ENCODE results near the gene NUP93.

NUP93 gene

GRCh38 chr16:56755038-56755437 is 25.1 kb downstream of the NUP93 start:
- DNase-seq (no peak), ATAC-seq (ENCODE audit: insufficient read depth, low read depth) (no peak)
- Histone ChIP-seq H3K27ac (ENCODE audit: low read length) (no peak overlapping the region), H3K79me2 (ENCODE audit: insufficient read depth, low read length) (peaks cover 82% of the 10 kb centered on the region), H3K4me2 (ENCODE audit: insufficient read depth, low read length) (no peak overlapping the region), H3K4me3 (ENCODE audit: low read depth in 1 of 2, low read length in 2 of 2) (no peak overlapping the region), H3K9me3 (ENCODE audit: insufficient read depth, low read length, severe bottlenecking) (peaks cover 13% of the 10 kb centered on the region), H3K36me3 (ENCODE audit: insufficient read depth, low read length) (peaks cover 71% of the 10 kb centered on the region), H3K27me3 (ENCODE audit: insufficient read depth, low read length, poor library complexity) (no peaks in the 10 kb centered on the region), H4K20me1 (ENCODE audit: insufficient read depth, low read length) (peaks cover 5% of the 10 kb centered on the region; the same call in 1 of the 2 replicates), H3K4me1 (ENCODE audit: insufficient read depth, low read length) (no peaks in the 10 kb centered on the region), H3K9ac (ENCODE audit: low read depth, low read length) (no peak overlapping the region), H2AFZ (ENCODE audit: low read depth, low read length) (no peak overlapping the region)
- no peak for TF ChIP-seq EZH2 (IDR thresholded peaks at IDR 0.05; ENCODE audit: borderline replicate concordance, low read depth, low read length, severe bottlenecking)

DNA sequence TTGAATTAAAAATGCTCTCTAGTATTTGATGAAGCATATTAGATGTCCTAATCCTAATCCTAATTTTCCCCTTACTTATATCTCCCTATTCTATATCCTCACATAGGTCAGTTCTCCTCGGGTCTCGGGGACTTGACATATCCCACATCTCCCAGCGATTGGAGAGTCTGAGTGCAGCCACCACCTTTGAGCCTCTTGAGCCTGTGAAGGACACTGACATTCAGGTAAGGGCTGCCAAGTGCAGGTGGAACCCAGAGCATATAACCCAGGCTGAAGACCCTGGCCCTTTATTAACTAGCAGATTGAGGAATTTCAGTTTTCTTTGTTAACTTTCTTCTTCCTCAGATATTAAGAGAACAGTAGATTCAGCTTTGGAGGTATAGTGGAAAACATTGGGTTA is 28.5 kb downstream of the NUP93 start:
- Histone ChIP-seq H3K36me3 (ENCODE audit: insufficient read depth, low read length) (peaks cover 71% of the 10 kb centered on the region), H3K4me3 (ENCODE audit: low read depth in 1 of 2, low read length in 2 of 2) (no peak overlapping the region), H3K4me1 (ENCODE audit: insufficient read depth, low read length) (no peaks in the 10 kb centered on the region), H3K4me2 (ENCODE audit: insufficient read depth, low read length) (no peak overlapping the region), H3K27ac (ENCODE audit: low read length) (no peak overlapping the region), H3K79me2 (ENCODE audit: insufficient read depth, low read length) (peaks cover 60% of the 10 kb centered on the region), H3K9ac (ENCODE audit: low read depth, low read length) (no peak overlapping the region), H4K20me1 (ENCODE audit: insufficient read depth, low read length) (peaks cover 5% of the 10 kb centered on the region; the same call in 1 of the 2 replicates), H3K27me3 (ENCODE audit: insufficient read depth, low read length, poor library complexity) (no peaks in the 10 kb centered on the region), H3K9me3 (ENCODE audit: insufficient read depth, low read length, severe bottlenecking) (peaks cover 11% of the 10 kb centered on the region), H2AFZ (ENCODE audit: low read depth, low read length) (no peak overlapping the region)
- no peak for ATAC-seq (ENCODE audit: insufficient read depth, low read depth)
- TF ChIP-seq, protein P1, sequence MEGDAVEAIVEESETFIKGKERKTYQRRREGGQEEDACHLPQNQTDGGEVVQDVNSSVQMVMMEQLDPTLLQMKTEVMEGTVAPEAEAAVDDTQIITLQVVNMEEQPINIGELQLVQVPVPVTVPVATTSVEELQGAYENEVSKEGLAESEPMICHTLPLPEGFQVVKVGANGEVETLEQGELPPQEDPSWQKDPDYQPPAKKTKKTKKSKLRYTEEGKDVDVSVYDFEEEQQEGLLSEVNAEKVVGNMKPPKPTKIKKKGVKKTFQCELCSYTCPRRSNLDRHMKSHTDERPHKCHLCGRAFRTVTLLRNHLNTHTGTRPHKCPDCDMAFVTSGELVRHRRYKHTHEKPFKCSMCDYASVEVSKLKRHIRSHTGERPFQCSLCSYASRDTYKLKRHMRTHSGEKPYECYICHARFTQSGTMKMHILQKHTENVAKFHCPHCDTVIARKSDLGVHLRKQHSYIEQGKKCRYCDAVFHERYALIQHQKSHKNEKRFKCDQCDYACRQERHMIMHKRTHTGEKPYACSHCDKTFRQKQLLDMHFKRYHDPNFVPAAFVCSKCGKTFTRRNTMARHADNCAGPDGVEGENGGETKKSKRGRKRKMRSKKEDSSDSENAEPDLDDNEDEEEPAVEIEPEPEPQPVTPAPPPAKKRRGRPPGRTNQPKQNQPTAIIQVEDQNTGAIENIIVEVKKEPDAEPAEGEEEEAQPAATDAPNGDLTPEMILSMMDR (IDR thresholded peaks at IDR 0.05; ENCODE audit: borderline replicate concordance, extremely low read depth, low read length, poor library complexity, severe bottlenecking): no peak
- no peak for TF ChIP-seq EZH2 (IDR thresholded peaks at IDR 0.05; ENCODE audit: borderline replicate concordance, low read depth, low read length, severe bottlenecking)
- no peak for DNase-seq

GRCh38 chr16:56758930-56759329 is 29.0 kb downstream of the NUP93 start:
- no peak for ATAC-seq (ENCODE audit: insufficient read depth, low read depth)
- no peaks in the 10 kb centered on the region for H3K4me1 ChIP-seq (ENCODE audit: insufficient read depth, low read length)

DNA sequence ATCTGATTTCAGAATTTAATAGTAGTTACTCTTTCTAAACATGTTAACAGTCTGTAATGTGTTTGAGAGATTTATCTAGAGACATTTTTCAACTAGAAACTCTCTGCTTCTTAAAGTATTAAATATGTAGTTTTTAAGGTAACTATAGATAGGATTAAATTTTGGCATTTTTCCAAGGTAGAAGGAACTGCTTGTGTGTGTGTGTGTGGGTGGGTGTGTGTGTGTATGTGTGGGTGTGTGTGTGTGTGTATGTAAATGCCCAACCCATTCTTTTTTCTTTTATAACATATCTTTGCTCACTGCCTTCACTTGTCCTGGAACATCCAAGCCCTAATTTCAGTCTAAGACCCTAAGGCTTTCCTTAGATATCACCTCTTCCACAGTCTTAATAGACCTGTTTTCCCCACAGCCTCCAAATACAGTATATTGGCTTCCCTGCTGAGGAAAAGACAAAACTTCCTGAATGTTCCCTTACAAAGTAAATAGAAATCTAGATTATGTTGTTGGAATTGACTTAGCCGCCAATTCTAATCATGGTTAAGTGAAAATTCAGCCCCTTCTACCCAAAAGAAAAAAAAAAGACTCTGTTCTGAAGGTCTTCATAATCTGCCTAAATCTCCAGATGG is 33.5 kb downstream of the NUP93 start:
- Histone ChIP-seq H3K4me3 (ENCODE audit: low read depth in 1 of 2, low read length in 2 of 2) (no peak overlapping the region), H3K4me2 (ENCODE audit: insufficient read depth, low read length) (no peak overlapping the region), H3K36me3 (ENCODE audit: insufficient read depth, low read length) (peaks cover 75% of the 10 kb centered on the region), H3K27ac (ENCODE audit: low read length) (no peak overlapping the region), H3K4me1 (ENCODE audit: insufficient read depth, low read length) (no peaks in the 10 kb centered on the region), H2AFZ (ENCODE audit: low read depth, low read length) (no peak overlapping the region), H3K9me3 (ENCODE audit: insufficient read depth, low read length, severe bottlenecking) (no peaks in the 10 kb centered on the region), H3K27me3 (ENCODE audit: insufficient read depth, low read length, poor library complexity) (no peaks in the 10 kb centered on the region), H4K20me1 (ENCODE audit: insufficient read depth, low read length) (peaks cover 5% of the 10 kb centered on the region; the same call in 1 of the 2 replicates), H3K9ac (ENCODE audit: low read depth, low read length) (no peak overlapping the region), H3K79me2 (ENCODE audit: insufficient read depth, low read length) (peaks cover 26% of the 10 kb centered on the region)
- no peak for DNase-seq
- no peak for ATAC-seq (ENCODE audit: insufficient read depth, low read depth)
- TF ChIP-seq EZH2 (IDR thresholded peaks at IDR 0.05; ENCODE audit: borderline replicate concordance, low read depth, low read length, severe bottlenecking): no peak
- TF ChIP-seq, protein P1 (IDR thresholded peaks at IDR 0.05; ENCODE audit: borderline replicate concordance, extremely low read depth, low read length, poor library complexity, severe bottlenecking): no peak

More at GRCh38 chr16:56758930-56759329, 29.0 kb downstream of the NUP93 start:
- DNase-seq: no peak
- TF ChIP-seq EZH2 (IDR thresholded peaks at IDR 0.05; ENCODE audit: borderline replicate concordance, low read depth, low read length, severe bottlenecking): no peak
- TF ChIP-seq, protein P1 (IDR thresholded peaks at IDR 0.05; ENCODE audit: borderline replicate concordance, extremely low read depth, low read length, poor library complexity, severe bottlenecking): no peak
- Histone ChIP-seq H4K20me1 (ENCODE audit: insufficient read depth, low read length) (peaks cover 5% of the 10 kb centered on the region; the same call in 1 of the 2 replicates), H2AFZ (ENCODE audit: low read depth, low read length) (no peak overlapping the region), H3K4me2 (ENCODE audit: insufficient read depth, low read length) (no peak overlapping the region), H3K4me3 (ENCODE audit: low read depth in 1 of 2, low read length in 2 of 2) (no peak overlapping the region), H3K36me3 (ENCODE audit: insufficient read depth, low read length) (peaks cover 71% of the 10 kb centered on the region), H3K9me3 (ENCODE audit: insufficient read depth, low read length, severe bottlenecking) (peaks cover 7% of the 10 kb centered on the region), H3K27me3 (ENCODE audit: insufficient read depth, low read length, poor library complexity) (no peaks in the 10 kb centered on the region), H3K27ac (ENCODE audit: low read length) (no peak overlapping the region), H3K9ac (ENCODE audit: low read depth, low read length) (no peak overlapping the region), H3K79me2 (ENCODE audit: insufficient read depth, low read length) (peaks cover 55% of the 10 kb centered on the region)

Measured in DND-41 (cell line).